Fibroblast of skin of right biceps (primary cell): ENCODE data around the gene ZNF681.
"Not testable (repeated sequence)": the region's sequence is repeated elsewhere in the genome, so short reads cannot be mapped to it uniquely, and the experiment has no call there.

Experiments used
- DNase-seq: peaks from one replicate; pipeline ENCODE4 v3.0.0-alpha.2; 2013

Gene ZNF681

DNA sequence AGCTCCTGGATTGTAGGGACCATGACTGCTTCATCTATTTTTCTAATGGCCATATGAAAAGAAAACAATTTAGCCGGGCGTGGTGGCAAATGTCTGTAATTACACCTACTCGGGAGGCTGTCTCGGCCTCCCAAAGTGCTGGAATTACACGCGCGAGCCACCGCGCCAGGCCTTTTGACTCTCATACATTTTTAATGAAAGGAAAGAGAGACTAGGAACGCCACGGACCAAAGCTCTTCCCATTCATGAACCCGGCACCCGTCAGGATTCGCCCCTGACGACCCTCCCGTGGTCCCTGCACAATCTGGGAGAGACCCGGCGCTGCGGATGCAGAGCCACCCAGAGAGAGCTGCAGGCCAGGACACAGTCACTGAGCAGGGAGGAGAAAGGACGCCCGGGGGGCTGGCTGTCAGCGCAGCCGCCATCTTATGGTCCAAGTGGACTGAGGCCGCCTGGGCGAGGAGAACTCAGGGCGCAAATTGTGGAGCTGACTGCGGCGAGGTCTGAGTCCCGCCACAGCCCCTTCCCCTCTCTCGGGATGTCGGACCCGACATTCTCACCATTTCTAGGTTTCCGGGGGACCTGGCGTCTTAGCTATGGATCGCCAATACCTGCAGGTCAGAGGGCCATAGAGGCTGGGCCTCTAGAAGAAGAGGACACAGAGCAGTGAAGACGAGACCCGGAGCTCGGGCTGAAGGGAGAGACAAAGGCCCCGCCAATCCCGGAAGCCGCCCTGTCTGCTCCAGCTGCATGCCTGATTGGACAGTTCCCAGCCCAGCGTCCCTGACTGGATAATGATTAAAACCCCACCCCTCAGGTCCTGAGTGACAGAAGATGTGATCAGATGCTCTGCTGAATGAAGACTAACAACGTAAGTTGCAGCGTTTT is at the start of gene ZNF681:
Gene ZNF681 (minus strand): TSS at position 705 of the 888 bp plus-strand sequence. CDS start 142 bp downstream, at position 563.
- peak; percentile 92 for DNase-seq

GRCh38 chr19:23804676-23805075 is 46.0 kb upstream of the ZNF681 start:
- no peak for DNase-seq

DNA sequence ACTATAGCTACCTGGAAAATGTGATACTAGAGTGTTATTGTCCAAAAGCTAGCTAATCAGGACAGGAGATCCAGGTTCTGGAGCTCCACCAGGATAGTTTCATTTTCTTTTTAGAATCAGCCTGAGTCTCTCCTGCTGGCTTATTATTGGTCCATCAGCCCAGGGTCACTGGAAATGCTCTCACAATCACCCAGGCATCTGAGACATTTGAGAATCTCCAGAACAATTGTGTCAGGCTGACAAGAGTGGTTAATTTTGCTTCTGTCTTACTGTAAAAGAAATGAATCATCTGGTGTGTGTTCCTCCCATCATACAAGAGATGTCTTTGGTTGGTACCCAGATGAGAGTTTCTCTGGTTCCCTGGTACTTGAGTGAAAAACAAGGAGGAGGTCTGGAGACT is 43.6 kb upstream of the ZNF681 start:
- no peak for DNase-seq

DNA sequence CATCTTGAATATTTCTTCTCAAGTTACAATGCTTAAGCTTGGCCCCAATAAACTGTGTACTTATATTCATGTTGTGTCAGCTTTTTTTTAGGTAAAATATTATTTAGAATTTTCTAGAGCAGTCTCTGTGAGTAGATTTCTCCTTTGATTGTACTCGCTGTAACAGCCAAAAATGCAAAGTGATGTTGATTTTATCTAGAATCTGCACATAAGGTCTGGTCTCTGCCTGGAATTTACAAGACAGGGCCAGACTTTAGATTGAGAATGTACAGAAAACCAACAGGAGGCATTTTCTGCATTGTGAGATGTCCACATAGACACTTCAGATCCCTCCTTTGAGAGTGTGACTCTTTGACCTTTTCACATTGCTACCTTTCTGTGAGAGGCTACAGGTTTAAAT is 43.1 kb upstream of the ZNF681 start:
- no peak for DNase-seq

- DNase-seq, result no peak
These were observed 42.2 kb upstream of the ZNF681 start for GRCh38 chr19:23800868-23801267.

- no peak for DNase-seq
These were observed 41.6 kb upstream of the ZNF681 start for GRCh38 chr19:23800271-23800670.

DNA sequence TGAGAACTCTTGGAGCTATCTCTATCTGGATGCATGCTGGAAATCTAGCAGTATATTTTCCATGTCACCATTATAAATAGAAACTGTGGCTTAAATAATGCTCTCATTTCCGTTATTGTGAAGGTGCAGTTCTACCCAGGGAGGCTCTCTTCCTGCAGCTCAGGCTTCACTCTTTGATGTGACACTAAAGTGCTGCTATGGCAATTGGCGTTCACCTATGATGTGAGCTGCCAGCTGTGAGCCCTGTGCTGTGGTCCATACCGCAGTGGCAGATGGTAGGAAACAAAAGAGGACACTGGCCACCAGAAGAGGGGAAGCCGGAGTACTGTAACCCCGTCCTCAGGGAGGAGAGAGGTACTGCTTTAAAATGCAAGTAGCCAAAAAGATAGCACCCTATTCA is 40.6 kb upstream of the ZNF681 start:
- DNase-seq, result no peak

- DNase-seq, result no peak
These were observed 36.8 kb upstream of the ZNF681 start for GRCh38 chr19:23795462-23795861.

DNA sequence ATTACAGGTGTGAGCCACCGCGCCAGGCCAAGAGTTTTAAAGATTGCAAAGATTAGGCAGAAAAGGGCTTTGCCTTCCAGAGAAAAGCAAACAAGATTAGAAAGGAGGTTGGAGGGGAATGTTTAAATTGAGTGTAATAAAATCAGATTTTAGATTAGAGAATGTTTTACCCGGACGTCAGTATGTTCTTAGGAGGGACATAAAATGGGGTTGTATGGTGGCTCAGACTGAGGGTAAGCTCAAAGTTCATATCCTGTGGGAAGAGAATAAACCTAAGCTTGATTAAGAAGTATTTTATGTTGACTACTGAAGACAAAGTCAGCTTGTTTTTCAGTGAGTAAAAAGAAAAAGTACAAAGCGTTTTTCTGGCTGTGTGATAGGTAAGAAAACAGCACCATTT is 34.1 kb upstream of the ZNF681 start:
- no peak for DNase-seq

DNA sequence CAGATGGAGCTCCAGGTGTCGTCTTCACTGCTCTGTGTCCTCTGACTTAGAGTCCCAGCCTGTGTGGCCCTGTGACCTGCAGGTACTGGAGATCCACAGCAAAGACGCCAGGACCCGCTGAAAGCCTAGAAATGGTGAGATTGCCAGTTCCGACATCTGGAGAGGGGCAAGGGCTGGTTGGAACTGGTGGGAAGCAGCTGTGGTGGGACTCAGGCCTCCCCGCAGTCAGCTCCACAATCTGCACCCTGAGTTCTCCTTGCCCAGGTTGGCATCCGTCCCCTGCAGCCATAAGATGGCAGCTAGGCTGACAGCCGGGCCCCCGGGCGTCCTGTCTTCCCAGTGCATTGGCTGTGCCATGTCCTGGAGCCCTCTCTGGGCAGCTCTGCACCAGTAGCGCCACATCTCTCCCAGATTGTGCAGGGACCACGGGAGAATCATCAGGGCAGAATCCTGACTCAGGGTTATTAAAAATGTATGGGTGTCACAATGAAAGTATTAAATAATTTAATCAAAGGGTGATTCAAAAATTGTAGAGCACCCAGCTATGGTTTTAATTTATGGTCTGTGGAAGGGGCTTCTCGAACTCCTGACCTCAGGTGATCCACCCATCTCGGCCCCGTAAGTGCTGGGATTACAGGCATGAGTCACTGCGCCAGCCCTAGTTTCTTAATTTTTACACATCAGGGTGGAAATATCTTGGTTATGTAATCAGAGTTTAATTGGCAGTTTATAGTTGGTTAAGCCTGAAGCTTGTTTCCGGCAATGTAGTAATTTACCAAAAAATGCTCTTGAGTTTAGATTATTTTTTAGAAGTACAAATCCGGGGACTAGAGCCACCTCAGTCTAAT is 32.2 kb upstream of the ZNF681 start:
- no peak for DNase-seq

GRCh38 chr19:23789246-23789645 is 30.6 kb upstream of the ZNF681 start:
- DNase-seq, result no peak

GRCh38 chr19:23788411-23788810 is 29.7 kb upstream of the ZNF681 start:
- DNase-seq, result no peak

DNA sequence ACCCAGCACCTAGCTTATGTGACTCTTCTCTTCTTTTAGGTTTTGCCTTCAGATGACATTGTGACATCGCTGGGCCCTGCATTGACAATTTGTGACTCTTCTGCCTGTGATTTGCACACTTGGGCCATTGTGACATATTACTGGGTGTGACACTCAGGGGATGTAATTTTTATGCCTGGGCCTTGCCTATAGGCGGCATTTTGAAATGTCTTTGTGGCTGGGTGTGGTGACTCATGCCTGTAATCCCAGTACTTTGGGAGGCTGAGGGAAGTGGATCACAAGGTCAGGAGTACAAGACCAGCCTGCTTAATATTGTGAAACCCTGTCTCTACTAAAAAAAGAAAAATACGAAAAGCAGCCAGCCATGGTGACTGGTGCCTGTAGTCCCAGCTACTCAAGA is 28.4 kb upstream of the ZNF681 start:
- DNase-seq, result no peak

DNA sequence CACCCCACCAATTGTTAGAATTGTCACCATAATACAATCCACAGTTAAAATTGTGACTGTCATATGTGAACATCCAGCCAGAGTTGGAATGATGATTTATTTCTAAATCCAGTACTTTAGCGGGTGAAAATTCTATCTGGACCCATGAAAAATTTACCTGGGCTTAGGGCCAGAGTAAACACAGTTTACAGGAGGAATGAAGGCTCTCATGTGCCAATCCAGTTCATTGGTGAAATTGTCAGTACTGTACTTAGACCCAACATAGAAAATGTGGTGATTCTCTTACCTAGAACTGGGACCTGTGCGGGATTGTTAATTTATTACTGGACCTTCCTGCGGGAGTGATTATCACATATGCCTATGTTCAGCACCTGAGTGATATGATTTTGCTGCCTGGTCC is 27.3 kb upstream of the ZNF681 start:
- DNase-seq, result no peak

DNA sequence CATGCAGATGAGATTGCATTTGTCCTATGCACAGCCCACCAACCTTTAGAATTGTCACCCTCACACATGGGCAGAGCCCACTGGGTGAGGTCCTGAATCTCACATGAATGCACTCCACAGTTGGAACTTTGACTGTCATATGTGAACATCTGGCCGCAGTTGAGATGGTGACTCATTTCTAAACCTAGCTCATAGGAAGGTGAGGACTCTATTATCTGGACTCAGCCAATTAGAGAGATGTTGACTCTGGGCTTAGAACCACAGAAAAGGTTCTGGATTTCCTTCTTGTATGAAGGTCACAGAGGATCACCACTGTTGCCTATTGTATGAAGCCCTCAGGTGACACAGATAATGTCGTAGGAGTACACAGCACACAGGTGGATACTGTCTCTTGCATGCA is 25.6 kb upstream of the ZNF681 start:
- no peak for DNase-seq

- no peak for DNase-seq
These were observed 24.9 kb upstream of the ZNF681 start for GRCh38 chr19:23783636-23784035.

GRCh38 chr19:23779645-23780044 is 21.0 kb upstream of the ZNF681 start:
- no peak for DNase-seq

DNA sequence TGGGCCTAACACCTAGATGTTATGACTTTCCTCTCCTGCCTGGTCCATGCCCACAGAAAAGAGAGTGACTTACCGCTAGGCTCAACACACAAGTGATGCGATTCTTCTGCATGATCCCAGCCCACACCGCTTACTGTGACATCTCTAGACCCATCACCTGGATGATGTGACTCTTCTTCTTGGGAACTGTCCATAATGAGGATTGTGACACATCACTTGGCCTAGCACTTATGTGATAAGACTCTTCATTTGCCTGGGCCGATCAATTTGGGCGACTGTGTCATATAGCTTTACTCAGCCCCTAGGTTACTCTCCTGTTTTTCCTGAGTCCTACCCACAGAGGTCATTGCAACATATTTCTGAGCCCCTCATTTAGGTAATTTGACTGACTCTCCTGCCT is 19.9 kb upstream of the ZNF681 start:
- DNase-seq, result no peak

DNA sequence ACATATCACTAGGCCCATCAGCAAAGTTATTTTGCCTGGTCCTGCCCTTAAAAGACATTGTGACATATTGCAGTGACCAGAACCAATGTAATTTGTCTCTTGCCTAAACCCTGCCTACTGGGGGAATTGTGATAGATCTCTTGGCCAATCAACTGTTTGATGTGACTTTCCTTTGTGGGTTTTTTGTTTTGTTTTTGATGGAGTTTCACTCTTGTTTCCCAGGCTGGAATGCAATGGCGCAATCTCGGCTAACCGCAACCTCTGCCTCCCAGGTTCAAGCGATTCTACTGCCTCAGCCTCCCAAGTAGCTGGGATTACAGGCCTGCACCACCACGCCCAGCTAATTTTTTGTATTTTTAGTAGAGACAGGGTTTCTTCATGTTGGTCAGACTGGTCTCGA is 19.3 kb upstream of the ZNF681 start:
- not testable (repeated sequence) for DNase-seq

DNA sequence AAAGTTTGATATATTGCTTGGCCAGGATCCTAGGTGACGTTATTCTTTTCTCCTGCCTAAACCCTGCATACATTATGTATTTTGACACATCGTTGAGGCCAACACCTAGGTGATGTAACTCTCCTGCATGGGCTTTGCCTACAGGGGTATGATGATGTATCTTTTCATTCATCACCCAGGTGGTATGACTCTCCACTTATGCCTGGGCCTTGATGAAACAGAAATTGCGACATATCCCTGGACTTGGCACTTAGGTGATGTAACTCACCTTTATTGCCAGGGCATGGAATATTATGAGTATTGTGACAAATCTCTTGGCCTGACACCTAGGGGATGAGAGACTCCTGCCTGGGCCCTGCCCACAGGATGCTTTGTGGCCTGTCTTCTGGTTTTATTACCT is 18.5 kb upstream of the ZNF681 start:
- no peak for DNase-seq

DNA sequence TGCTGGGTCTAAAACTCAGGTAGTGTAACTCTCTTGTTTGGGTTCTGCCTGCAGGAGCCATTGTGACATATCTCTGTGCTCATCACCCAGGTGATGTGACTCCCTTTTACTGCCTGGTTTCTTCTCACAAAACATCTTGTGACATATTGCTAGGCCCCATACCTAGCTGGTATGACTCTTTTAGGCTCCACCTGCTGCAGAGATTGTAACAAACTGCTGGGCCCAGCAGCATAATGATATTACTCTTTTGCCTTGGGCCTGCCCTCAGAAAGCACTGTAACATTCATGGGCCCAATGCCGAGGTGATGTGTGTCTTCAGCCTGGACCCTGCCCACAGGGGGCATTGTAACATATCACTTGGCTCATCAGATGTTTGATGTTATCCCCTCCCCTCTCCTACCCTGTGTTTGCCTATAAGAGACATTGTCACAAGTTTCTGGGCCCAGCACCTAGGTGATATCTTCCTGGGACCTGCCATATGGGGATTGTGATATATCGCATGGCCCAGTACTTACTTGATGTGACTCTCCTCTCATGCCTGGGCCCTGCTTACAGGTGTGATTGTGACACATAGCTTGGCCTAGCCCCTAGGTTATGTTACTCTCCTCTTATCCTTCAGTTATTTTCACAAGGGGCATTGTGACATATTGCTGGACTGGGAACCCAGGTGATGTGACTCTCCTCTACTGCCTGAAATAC is 18.0 kb upstream of the ZNF681 start:
- DNase-seq, result no peak

GRCh38 chr19:23774524-23774971 is 15.9 kb upstream of the ZNF681 start:
- no peak for DNase-seq

DNA sequence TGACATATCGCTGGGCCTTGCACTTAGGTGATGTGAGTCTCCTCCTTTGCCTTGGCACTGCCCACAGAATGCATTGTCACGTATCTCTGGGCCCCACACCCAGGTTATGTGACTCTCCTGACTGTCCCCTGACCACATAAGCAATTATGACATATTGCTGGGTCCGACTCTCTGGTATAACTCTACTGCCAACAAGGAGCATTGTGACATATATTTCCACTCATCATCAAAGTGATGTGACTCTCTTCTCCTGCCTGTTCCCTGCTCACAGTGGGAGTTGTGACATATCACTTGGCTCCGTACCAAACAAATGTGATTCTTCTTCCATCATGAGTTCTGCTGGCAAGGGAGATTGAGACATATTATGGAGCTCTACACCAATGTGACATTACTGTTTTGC is 15.4 kb upstream of the ZNF681 start:
- DNase-seq, result no peak
